Transverse colon (tissue), 4 donors: ENCODE data around the gene TRMT61A.

ENCODE experiments used
- POLR2A ChIP-seq: fragments of 450-650 bp; IDR thresholded peaks from one replicate; pipeline ENCODE4 v1.6.1; 2016; ENCODE audit warnings: antibody characterized with exemption, mild to moderate bottlenecking, moderate library complexity
- POLR2AphosphoS5 ChIP-seq, 3 donors: sonication (generic); formaldehyde crosslinking; IDR thresholded peaks; one replicate each; pipeline ENCODE4 v1.6.1; 2016; ENCODE audit warnings: antibody characterized with exemption in 3 of 3
- TF ChIP-seq, protein P1 (sequence below), 5 experiments: fragments of 200-600 bp in 3 of 5; fragments of 450-650 bp in 2 of 5; sonication (generic) in 3 of 5; IDR thresholded peaks; 1 replicate in 2 of 5; 2 replicates in 3 of 5; pipeline ENCODE4 v1.5.1; 2016 to 2017; ENCODE audit warnings: antibody characterized with exemption in 5 of 5, inconsistent platforms in 3 of 5, mild to moderate bottlenecking in 2 of 5, moderate library complexity in 1 of 5

DNA sequence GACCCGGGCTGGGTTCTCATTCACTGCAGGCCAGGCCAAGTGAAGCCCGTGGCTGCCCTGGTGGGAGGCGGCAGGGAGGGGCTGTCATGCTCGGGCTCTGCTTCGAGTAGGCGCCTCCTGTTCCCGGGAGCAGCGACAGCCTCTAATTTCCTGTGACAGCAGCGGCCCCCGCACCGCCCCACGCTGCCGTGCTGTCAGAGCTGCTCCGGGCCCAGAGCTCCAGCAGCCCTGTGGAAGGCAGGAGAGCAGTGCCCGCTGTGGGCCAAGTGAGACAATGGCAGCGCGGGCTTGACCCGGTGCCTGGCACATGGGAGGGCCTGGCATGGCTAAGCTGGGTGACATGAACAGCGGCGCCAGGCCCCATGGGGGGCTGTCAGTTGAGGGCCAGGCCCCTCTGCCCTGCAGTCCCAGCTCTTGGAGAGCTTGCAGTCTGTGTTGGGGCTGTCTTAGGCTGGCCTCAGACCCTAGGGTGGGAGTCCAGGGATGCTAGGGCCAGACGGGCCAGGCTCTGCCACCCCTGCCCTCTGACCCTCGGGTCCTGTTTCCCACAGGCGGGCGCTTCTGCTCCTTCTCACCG, 5.1 kb downstream of the TRMT61A start:
- TF ChIP-seq, protein P1, sequence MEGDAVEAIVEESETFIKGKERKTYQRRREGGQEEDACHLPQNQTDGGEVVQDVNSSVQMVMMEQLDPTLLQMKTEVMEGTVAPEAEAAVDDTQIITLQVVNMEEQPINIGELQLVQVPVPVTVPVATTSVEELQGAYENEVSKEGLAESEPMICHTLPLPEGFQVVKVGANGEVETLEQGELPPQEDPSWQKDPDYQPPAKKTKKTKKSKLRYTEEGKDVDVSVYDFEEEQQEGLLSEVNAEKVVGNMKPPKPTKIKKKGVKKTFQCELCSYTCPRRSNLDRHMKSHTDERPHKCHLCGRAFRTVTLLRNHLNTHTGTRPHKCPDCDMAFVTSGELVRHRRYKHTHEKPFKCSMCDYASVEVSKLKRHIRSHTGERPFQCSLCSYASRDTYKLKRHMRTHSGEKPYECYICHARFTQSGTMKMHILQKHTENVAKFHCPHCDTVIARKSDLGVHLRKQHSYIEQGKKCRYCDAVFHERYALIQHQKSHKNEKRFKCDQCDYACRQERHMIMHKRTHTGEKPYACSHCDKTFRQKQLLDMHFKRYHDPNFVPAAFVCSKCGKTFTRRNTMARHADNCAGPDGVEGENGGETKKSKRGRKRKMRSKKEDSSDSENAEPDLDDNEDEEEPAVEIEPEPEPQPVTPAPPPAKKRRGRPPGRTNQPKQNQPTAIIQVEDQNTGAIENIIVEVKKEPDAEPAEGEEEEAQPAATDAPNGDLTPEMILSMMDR (IDR thresholded peaks at IDR 0.05): no peak
- no peak for TF ChIP-seq POLR2A
- TF ChIP-seq POLR2AphosphoS5 (IDR thresholded peaks at IDR 0.05): no peak
